RPMI8226 (cell line): ENCODE measurements around the gene CR2.
A peak's percentile ranks its signal among the peaks of the same experiment; 100 is the strongest.
"Not testable (repeated sequence)": the region's sequence is repeated elsewhere in the genome, so short reads cannot be mapped to it uniquely, and the experiment has no call there.

Source experiments
- DNase-seq: peaks from one replicate; pipeline ENCODE4 v3.0.0-alpha.2; 2015

Gene CR2

GRCh38 chr1:207454046-207454964, at the start of gene CR2:
Gene CR2, plus strand, starts transcription at chr1:207454328. Its CDS starts 91 bp downstream, at chr1:207454419.
- peak; percentile 91 for DNase-seq

- peak; percentile 65 for DNase-seq
Observed at GRCh38 chr1:207404849-207405525, 49.1 kb upstream of the CR2 start.

GRCh38 chr1:207405814-207406213, 48.3 kb upstream of the CR2 start:
- DNase-seq, result no peak

- no peak for DNase-seq
Observed at GRCh38 chr1:207407655-207408260, 46.4 kb upstream of the CR2 start.

- no peak for DNase-seq
Observed at GRCh38 chr1:207412845-207413244, 41.3 kb upstream of the CR2 start.

- DNase-seq, result peak; percentile 88
Observed at GRCh38 chr1:207414606-207415108, 39.5 kb upstream of the CR2 start.

- DNase-seq, result no peak
Observed at GRCh38 chr1:207417076-207417475, 37.1 kb upstream of the CR2 start.

GRCh38 chr1:207418351-207418750, 35.8 kb upstream of the CR2 start:
- DNase-seq, result peak; percentile 14

- no peak for DNase-seq
Observed at GRCh38 chr1:207420109-207420508, 34.0 kb upstream of the CR2 start.

GRCh38 chr1:207421078-207421477, 33.0 kb upstream of the CR2 start:
- peak; percentile 72 for DNase-seq

- peak; percentile 42 for DNase-seq
Observed at GRCh38 chr1:207423560-207424292, 30.4 kb upstream of the CR2 start.

GRCh38 chr1:207424570-207425131, 29.5 kb upstream of the CR2 start:
- DNase-seq, result peak; percentile 43

- peak; percentile 50 for DNase-seq
Observed at GRCh38 chr1:207427832-207428585, 26.1 kb upstream of the CR2 start.

GRCh38 chr1:207428783-207429182, 25.3 kb upstream of the CR2 start:
- DNase-seq, result no peak

- DNase-seq, result no peak
Observed at GRCh38 chr1:207429963-207430362, 24.2 kb upstream of the CR2 start.

- DNase-seq, result no peak
Observed at GRCh38 chr1:207430602-207431001, 23.5 kb upstream of the CR2 start.

GRCh38 chr1:207431508-207431907, 22.6 kb upstream of the CR2 start:
- no peak for DNase-seq

GRCh38 chr1:207433435-207433834, 20.7 kb upstream of the CR2 start:
- no peak for DNase-seq

- DNase-seq, result not testable (repeated sequence)
Observed at GRCh38 chr1:207436746-207437145, 17.4 kb upstream of the CR2 start.

- DNase-seq, result no peak
Observed at GRCh38 chr1:207440626-207441025, 13.5 kb upstream of the CR2 start.

- no peak for DNase-seq
Observed at GRCh38 chr1:207444514-207445217, 9.5 kb upstream of the CR2 start.
